Neural cell (in vitro differentiated cells): Measurements from ENCODE around the gene INSYN2B.

ENCODE experiments used
- EP300 ChIP-seq: fragments of 450-650 bp; conservative IDR thresholded peaks from 2 replicates; pipeline ENCODE4 v1.6.1; 2014; ENCODE audit warnings: antibody characterized with exemption, mild to moderate bottlenecking, moderate library complexity; ENCODE audit not compliant: poor library complexity, severe bottlenecking
- EZH2 ChIP-seq: fragments of 200-600, 300-800 bp; shearing (Covaris generic), sonication (generic); IDR thresholded peaks from 2 replicates; pipeline ENCODE4 v1.6.1; 2014; ENCODE audit warnings: antibody characterized with exemption, low read length, borderline replicate concordance, mild to moderate bottlenecking; ENCODE audit not compliant: insufficient read depth, poor library complexity, severe bottlenecking
- MXI1 ChIP-seq: fragments of 450-650 bp; conservative IDR thresholded peaks from 2 replicates; pipeline ENCODE4 v1.6.1; 2014; ENCODE audit warnings: antibody characterized with exemption, mild to moderate bottlenecking; ENCODE audit not compliant: poor library complexity, severe bottlenecking
- POLR2AphosphoS5 ChIP-seq: IDR thresholded peaks from 2 replicates; pipeline ENCODE4 v1.6.1; 2012
- RAD21 ChIP-seq: fragments of 450-650 bp; conservative IDR thresholded peaks from 2 replicates; pipeline ENCODE4 v1.6.1; 2014; ENCODE audit warnings: antibody characterized with exemption, mild to moderate bottlenecking, moderate library complexity
- REST ChIP-seq: IDR thresholded peaks from 2 replicates; pipeline ENCODE4 v1.6.1; 2012; ENCODE audit warnings: borderline replicate concordance
- SMC3 ChIP-seq: fragments of 450-650 bp; conservative IDR thresholded peaks from 2 replicates; pipeline ENCODE4 v1.6.1; 2014; ENCODE audit warnings: antibody characterized with exemption, mild to moderate bottlenecking, moderate library complexity; ENCODE audit not compliant: poor library complexity
- TAF1 ChIP-seq: IDR thresholded peaks from 2 replicates; pipeline ENCODE4 v1.6.1; 2012; ENCODE audit warnings: low read depth
- TF ChIP-seq, protein P1 (sequence below): fragments of 450-650 bp; IDR thresholded peaks from 2 replicates; pipeline ENCODE4 v1.5.1; 2014; ENCODE audit warnings: antibody characterized with exemption, mild to moderate bottlenecking, moderate library complexity; ENCODE audit not compliant: poor library complexity, severe bottlenecking

DNA sequence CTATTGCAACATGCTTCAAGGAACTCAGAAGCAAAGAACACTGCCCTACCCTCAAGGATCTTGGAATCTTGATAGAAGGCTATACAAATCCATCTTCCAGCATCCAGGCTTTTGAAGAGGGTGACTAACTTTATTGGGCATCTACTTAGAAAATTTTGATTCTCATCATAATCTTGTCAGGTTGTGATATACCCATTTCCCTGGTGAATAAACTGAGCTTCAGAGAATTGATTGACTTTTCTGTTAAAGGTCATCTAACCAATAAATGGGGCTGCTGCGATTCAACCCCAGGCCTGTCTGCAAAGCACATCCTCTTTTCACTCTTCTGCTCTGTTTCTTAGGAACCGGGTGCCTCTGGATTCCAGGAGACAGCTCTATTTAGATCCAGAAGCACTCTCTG, 19.9 kb upstream of the INSYN2B start:
- TF ChIP-seq EZH2 (no peak), POLR2AphosphoS5 (no peak), REST (no peak), EP300 (no peak), RAD21 (no peak), TAF1 (no peak), SMC3 (no peak), MXI1 (no peak)
- TF ChIP-seq, protein P1, sequence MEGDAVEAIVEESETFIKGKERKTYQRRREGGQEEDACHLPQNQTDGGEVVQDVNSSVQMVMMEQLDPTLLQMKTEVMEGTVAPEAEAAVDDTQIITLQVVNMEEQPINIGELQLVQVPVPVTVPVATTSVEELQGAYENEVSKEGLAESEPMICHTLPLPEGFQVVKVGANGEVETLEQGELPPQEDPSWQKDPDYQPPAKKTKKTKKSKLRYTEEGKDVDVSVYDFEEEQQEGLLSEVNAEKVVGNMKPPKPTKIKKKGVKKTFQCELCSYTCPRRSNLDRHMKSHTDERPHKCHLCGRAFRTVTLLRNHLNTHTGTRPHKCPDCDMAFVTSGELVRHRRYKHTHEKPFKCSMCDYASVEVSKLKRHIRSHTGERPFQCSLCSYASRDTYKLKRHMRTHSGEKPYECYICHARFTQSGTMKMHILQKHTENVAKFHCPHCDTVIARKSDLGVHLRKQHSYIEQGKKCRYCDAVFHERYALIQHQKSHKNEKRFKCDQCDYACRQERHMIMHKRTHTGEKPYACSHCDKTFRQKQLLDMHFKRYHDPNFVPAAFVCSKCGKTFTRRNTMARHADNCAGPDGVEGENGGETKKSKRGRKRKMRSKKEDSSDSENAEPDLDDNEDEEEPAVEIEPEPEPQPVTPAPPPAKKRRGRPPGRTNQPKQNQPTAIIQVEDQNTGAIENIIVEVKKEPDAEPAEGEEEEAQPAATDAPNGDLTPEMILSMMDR: no peak
